Ovary (tissue), 9 donors: Measurements from ENCODE around the gene HLCS. TPM values are rescaled to one million over a fixed set of nuclear protein-coding genes. Genes with fewer than 3 reads are reported as not detected.
A peak's percentile ranks its signal among the peaks of the same experiment; 100 is the strongest.

Source experiments
- DNase-seq, 5 donors: peaks; one replicate each; pipeline ENCODE4 v3.0.0-alpha.2; 2019 to 2020
- H3K27ac ChIP-seq, 2 donors: fragments of 200-600 bp; one replicate each; pipeline versions ENCODE4 v1.5.1 to v1.8.0; 2019 to 2022
- H3K27me3 ChIP-seq: fragments of 200-600 bp; one replicate; pipeline ENCODE4 v1.8.0; 2022
- H3K36me3 ChIP-seq: fragments of 200-600 bp; sonication (generic); one replicate; pipeline ENCODE4 v1.5.1; 2019
- H3K4me1 ChIP-seq: one replicate; pipeline ENCODE4 v1.8.1; 2013; ENCODE audit warnings: mild to moderate bottlenecking, moderate library complexity; ENCODE audit not compliant: insufficient read depth
- H3K4me3 ChIP-seq: fragments of 200-600 bp; sonication (generic); one replicate; pipeline ENCODE4 v1.5.1; 2017
- H3K9me3 ChIP-seq, 2 donors: fragments of 200-600 bp in 1 of 2; sonication (generic) in 1 of 2; one replicate each; pipeline versions ENCODE4 v1.5.1 to v1.8.1; 2013 to 2019; ENCODE audit warnings: mild to moderate bottlenecking in 1 of 2, moderate library complexity in 1 of 2
- EP300 ChIP-seq: sonication (generic); formaldehyde crosslinking; IDR thresholded peaks from one replicate; pipeline ENCODE4 v1.6.1; 2017; ENCODE audit warnings: antibody characterized with exemption
- POLR2A ChIP-seq: fragments of 450-650 bp; IDR thresholded peaks from one replicate; pipeline ENCODE4 v1.6.1; 2017; ENCODE audit warnings: antibody characterized with exemption, mild to moderate bottlenecking, moderate library complexity
- WGBS, 3 donors: extraction: QIAGEN DNeasy Blood & Tissue Kit in 1 of 3; methylation state at CpG; one replicate each; pipeline versions ENCODE4 v1.1.5 to v1.1.7; 2013 to 2017; 5-methylcytosine and 5-hydroxymethylcytosine counted together
- intact Hi-C, 4 donors: fragments of 100-400 bp; cut with DNase I; formaldehyde crosslinking; loops; one replicate each; pipeline versions ENCODE4 v1.11.0 to v1.15.1; 2022 to 2023
- polyA plus RNA-seq, 2 donors: library from polyadenylated mRNA; stranded (reverse); fragments of 200-250 nt in 1 of 2; fragments of 350-450 nt in 1 of 2; fragmentation: Illumina TruSeq in 1 of 2; extraction: RNeasy Lipid Tissue Mini Kit (QIAGEN cat#74804) in 1 of 2; gene quantifications; one replicate each; pipeline ENCODE4 v1.2.3, GENCODE V29; 2013 to 2014
- total RNA-seq, 7 donors: library from RNA; depleted of rRNA in 2 of 7; stranded (reverse); fragments of >200 nt in 2 of 7; fragmentation: NEBNext Ultra II Directional in 3 of 7; extraction: Animal tissue kit (Norgen Biotek cat#: 25700) in 3 of 7; gene quantifications; one replicate each; pipeline versions ENCODE4 v1.1.0 to v1.2.4, GENCODE V29; 2016 to 2023
- TF ChIP-seq, protein P1 (sequence below), 3 donors: fragments of 450-650 bp in 2 of 3; fragments of 200-600 bp in 1 of 3; IDR thresholded peaks; one replicate each; pipeline versions ENCODE4 v1.5.1 to v1.8.0; 2016 to 2022; ENCODE audit warnings: antibody characterized with exemption in 3 of 3, mild to moderate bottlenecking in 1 of 3
- donor health status: DM: no; HTN: no; CAD: no; lungs with moderate emphysema.
- donor health status: DM: no; HTN: no; CAD: no.
- donor health status: Bipolar disorder and iron deficiency.
- donor health status: DM: yes; HTN: yes; CAD: no.
- donor health status: DM: no; HTN: no; CAD: no.
- donor health status: DM: yes; HTN: yes; CAD: no.

Gene HLCS
- total and polyA plus RNA-seq, 9 donors = 4.0 to 20.3 (median 12.4) TPM

- Histone ChIP-seq H3K4me1 (peaks cover 13% of the 10 kb centered on the region), H3K27me3 (no peaks in the 10 kb centered on the region), H3K36me3 (no peaks in the 10 kb centered on the region), H3K4me3 (no peak overlapping the region), H3K27ac (no peak overlapping the region), H3K9me3 (no peaks in the 10 kb centered on the region)
- WGBS, 3 donors = 9 to 24% (median 10%) methylated on average over 5 of the region's 5 CpGs
- intact Hi-C loops = no loop called here
- TF ChIP-seq, protein P1, sequence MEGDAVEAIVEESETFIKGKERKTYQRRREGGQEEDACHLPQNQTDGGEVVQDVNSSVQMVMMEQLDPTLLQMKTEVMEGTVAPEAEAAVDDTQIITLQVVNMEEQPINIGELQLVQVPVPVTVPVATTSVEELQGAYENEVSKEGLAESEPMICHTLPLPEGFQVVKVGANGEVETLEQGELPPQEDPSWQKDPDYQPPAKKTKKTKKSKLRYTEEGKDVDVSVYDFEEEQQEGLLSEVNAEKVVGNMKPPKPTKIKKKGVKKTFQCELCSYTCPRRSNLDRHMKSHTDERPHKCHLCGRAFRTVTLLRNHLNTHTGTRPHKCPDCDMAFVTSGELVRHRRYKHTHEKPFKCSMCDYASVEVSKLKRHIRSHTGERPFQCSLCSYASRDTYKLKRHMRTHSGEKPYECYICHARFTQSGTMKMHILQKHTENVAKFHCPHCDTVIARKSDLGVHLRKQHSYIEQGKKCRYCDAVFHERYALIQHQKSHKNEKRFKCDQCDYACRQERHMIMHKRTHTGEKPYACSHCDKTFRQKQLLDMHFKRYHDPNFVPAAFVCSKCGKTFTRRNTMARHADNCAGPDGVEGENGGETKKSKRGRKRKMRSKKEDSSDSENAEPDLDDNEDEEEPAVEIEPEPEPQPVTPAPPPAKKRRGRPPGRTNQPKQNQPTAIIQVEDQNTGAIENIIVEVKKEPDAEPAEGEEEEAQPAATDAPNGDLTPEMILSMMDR (IDR thresholded peaks at IDR 0.05) = no peak
- TF ChIP-seq POLR2A = no peak
- TF ChIP-seq EP300 = no peak
- DNase-seq = peak; percentile 52 to 87 (median 77)
Measured at GRCh38 chr21:36773117-36773516, 193.4 kb downstream of the HLCS start.

- Histone ChIP-seq H3K27me3 (no peaks in the 10 kb centered on the region), H3K36me3 (no peaks in the 10 kb centered on the region), H3K4me1 (peaks cover 13% of the 10 kb centered on the region), H3K27ac (no peak overlapping the region), H3K4me3 (no peak overlapping the region), H3K9me3 (no peaks in the 10 kb centered on the region)
- intact Hi-C loops = no loop called here
- 32 to 37% (median 36%) methylated on average over 8 of the region's 8 CpGs for WGBS, 3 donors
- TF ChIP-seq EP300 = no peak
- no peak for TF ChIP-seq POLR2A
- TF ChIP-seq, protein P1 (IDR thresholded peaks at IDR 0.05) = no peak
- DNase-seq = peak in 1 of 5 donors; percentile 22
Measured at GRCh38 chr21:36769051-36769839, 197.2 kb downstream of the HLCS start.

GRCh38 chr21:36768496-36768895 is 198.0 kb downstream of the HLCS start:
- 70 to 83% (median 82%) methylated on average over 13 of the region's 13 CpGs for WGBS, 3 donors
- Histone ChIP-seq H3K4me1 (peaks cover 10% of the 10 kb centered on the region), H3K27me3 (no peaks in the 10 kb centered on the region), H3K36me3 (no peaks in the 10 kb centered on the region), H3K4me3 (no peak overlapping the region), H3K27ac (no peak overlapping the region), H3K9me3 (no peaks in the 10 kb centered on the region)
- intact Hi-C loops = no loop called here
- no peak for DNase-seq
- TF ChIP-seq POLR2A (no peak), EP300 (no peak)
- TF ChIP-seq, protein P1 (IDR thresholded peaks at IDR 0.05) = no peak

- TF ChIP-seq EP300 (no peak), POLR2A (no peak)
- TF ChIP-seq, protein P1 (IDR thresholded peaks at IDR 0.05) = no peak
- no peaks in the 10 kb centered on the region for H3K36me3 ChIP-seq
- H3K27me3 ChIP-seq = no peaks in the 10 kb centered on the region
- 97 to 99% (median 98%) methylated on average over 11 of the region's 11 CpGs for WGBS, 3 donors
- no peak overlapping the region for H3K4me3 ChIP-seq
- intact Hi-C loops = no loop called here
- H3K27ac ChIP-seq = no peak overlapping the region
- H3K9me3 ChIP-seq = no peaks in the 10 kb centered on the region
- H3K4me1 ChIP-seq = peaks cover 6% of the 10 kb centered on the region
- no peak for DNase-seq
Measured at GRCh38 chr21:36767096-36767495, 199.4 kb downstream of the HLCS start.
